GM18507 (cell line): ENCODE results near the gene CSNK1D.

ENCODE experiments used
- DNase-seq: peaks from one replicate; pipeline ENCODE4 v3.0.0; 2011; ENCODE audit warnings: low read depth; ENCODE audit not compliant: insufficient read length; ENCODE audit errors: extremely low spot score
- FAIRE-seq: peaks from 2 replicates; lab custom pipeline; 2011; peaks lifted over from hg19 to GRCh38; lab: Jason Lieb, UNC

The CSNK1D gene

DNA sequence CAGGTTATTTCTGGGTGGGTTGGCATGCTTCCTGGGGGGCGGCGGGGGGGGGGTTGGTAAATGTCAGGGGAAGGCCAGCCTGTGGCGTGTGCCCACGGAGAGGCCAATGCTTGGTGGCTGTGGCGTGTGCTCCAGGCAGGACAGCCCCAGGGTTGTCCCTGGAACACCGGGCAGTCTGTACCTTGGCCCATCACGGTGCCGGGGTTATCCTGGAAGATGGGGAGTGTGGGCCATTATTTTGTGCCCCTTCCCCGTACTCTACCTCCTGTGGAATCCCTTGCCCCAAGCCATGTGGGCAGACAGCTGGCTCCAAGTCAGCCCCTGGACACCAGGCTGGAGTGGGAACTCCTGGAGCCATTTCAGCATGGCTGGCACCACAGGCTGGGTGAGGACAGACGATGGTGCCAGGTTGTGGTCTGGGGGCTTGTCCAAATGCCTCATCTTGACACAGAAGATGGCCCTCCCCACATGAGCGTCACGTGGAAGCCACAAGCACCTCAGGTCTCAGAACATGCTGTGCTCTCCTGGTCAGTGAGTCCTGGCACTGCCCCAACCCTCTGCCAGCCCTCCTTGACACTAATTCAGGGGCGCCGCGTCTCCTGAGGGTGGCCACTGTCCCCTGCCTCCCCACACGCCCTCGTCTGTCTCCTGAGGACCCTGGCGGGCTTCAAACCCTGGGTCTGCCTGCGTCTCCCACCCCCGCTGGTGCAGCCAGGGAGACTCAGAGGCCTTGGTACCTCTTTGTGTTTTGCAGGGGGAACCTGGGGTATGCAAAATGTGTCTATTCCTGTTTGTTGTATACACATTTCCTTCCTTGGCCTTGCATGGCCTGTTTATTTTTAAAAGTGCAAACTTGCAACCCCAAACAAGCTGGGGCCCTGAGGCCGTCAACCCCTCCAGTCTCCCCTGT, 40.4 kb downstream of the CSNK1D start:
- FAIRE-seq, result no peak
- no peak for DNase-seq

DNA sequence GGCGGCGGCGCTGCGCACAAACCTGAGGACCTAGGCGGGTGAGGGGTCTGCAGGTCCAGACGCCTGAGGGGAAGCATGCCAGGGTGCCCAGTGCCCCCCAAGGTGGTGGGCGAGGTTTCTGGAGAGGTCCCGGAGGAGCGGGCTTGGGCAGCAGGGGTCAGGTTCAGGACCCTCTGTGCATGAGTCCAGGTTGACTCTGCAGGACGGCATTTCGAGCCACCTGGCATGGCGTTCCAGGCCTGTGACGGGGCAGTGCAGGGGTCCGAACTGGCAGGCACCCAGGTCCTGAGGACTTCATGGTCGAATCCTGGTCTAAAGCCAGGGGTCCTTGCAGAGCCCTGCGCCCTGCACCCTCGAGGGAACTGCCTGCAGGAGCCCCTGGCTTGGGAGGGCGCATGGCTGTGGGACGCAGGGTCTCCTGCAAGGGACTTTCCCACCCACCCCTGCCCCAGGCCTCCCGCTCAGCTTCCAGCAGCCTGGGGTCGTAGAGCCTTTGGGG, 41.1 kb downstream of the CSNK1D start:
- DNase-seq (no peak), FAIRE-seq (no peak)

DNA sequence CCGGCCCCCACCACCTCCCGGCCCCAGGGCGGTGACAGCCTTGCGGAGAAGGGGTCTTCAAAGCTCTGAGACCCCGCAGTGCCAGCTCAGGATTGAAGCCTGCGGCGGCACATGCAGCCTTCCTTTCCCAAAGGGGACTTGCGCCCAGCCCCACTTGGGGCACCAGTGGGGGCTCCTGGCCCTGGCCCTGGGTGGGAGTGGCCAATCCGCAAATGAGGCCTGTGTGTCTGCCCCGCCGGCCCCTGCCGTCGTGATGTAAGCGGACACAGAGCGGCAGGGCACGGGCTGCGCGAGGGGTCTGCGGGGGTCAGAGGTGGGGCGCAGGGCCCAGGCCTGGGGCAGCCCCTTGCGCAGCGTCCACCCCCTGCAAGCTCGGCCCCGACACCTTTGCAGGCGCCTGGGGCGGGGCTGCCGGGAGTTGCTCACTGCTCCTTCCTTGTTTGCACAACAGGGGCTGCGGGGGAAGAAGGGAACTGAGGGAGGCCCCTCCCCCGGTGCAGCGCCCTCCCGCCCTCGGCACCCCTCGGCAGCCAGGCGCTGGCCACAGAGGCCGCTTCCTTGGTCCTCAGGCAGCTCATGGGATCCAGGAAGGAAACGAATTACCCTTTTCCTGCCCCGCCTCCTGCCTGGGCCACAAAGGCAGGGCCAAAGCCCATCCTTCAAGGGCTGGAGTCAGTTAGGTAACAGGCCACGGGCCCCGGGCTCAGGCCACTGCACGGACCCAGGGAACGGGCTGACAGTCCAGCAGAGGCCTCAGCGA, 41.8 kb downstream of the CSNK1D start:
- DNase-seq (no peak), FAIRE-seq (peak; percentile 53)

DNA sequence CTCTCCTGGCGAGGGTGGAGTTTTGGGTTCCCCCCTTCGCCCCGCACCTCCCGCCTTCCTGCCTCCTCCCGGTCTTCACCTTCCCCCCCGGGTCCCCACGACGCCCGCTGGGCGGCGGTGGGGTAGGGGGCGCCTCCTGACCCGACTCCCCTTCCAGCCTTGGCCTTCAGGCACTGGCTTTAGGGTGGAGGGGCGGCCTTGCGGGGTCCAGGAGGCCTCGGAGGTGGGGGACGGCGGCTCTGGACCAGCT, 42.3 kb downstream of the CSNK1D start:
- FAIRE-seq (peak; percentile 21), DNase-seq (no peak)

DNA sequence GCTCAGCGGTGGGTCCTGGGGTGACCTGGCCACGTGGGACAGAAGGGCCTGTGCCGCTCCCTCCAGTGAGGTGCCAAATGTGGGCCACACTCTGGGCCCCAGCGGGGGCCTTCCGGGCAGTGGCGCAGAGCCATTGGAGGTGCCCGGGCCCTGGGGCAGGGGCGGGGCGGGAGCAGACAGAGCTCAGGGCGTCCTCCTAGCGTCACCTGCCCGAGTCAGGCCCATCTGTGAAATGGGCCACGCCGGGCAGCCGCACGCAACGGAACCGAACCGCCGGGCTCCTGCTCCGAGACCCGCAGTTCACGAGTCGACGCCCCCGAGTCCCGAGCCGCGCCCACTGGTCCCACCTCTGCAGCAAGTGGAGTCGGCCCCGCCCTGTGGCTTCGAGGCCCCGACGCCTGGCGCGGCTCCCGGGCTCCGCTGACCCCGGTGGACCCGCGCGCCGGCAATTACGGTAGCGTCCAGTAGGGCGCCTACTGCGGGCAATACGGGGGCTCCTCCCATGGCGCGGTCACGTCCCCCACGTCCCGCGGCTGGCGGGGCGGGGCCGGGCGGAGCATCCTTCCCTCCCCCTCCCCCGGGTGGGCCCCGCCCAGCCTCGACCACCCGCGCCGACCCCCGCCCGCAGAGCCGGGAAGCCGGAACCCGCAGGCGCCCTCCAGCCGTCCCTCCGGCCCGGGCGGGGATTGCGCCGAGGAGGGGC, 42.7 kb downstream of the CSNK1D start:
- peak; percentile 70 for FAIRE-seq
- DNase-seq, result peak; percentile 69

DNA sequence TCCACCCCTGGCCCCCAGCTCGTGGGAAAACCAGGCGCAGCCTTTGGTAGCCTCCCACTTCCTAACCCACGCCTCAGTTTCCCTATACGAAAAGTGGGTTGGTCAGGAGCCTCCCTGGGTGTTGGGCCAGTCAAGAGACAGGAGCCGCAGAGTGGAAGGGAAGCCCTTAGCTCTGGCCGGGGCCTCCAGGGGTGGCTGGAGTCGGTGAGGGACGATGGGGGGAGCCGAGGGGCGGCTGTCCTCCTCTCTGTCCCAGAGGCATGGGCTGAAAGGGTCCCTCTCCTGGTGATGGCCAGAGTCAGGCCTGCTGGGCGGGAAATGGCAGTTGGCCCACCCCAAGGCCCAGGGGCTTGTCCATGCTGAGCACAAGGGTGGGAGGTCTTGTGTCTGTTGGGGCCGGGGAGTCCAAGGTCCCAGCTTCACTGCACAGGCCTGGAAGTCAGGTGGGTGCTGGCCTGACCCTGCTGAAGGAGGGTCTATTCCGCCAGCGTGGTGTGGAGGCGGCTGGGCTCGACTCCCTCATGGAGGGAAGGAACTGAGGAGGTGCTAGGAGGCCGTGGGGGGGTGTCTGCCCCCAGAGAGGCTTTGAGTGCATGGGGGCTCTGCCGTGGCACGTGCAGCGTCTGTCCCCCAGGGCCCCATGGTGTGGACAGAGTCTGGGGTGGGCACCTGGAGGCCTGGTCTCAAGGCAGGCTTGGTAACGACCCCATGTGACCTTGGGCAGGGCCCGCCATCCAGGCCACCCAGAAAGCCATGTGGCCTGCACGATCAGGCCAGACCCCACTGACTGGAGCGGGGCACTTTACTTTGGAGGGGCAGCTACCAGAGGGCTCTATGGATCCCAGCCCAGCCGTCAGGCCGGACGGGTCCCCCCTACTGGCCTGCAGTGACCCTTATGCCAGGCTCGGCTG, 43.5 kb downstream of the CSNK1D start:
- DNase-seq, result no peak
- FAIRE-seq, result no peak

DNA sequence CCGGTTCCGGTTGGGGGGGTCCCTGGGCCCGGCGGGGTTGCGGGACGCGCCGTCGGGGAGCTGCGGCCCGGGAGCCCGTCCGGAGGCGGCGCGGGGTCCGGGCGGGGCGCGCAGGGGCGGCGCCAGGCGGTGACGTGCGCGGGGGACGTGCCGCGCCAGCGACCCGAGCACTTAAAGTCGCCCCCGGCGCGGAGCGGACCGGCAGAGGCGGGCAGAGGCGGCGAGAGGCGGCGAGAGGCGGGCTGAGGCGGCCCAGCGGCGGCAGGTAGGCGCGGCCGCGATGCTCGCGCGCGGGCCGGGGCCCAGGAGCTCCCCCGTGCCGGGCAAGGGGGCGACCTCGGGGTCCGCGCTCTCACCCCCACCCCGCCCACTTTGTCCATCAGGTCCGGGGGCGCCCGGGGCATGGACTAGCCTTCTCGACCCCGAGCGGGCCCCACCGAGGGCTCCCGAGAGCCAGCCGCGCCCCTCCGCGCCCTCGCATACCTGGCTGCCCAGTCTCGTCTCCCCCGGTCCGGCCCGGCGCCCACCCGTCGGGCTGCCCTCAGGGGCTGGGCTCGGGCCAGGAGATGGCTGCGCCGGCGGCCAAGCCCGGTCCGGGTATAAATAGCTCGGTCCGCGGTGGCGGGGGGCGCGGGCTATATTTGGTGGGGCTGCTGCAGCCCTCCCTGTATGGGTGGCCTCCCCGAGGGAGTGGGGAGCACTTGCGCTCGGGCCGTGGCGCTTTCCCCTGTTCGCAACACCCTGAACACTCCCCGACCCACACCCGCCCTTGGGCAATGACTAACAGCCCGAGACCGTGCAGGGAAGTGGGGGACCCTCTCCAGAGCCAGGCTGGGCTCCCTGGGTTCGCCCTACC, 44.4 kb downstream of the CSNK1D start, which contains the start of gene SLC16A3:
Gene SLC16A3 (plus strand): TSS at position 201 of the 856 bp plus-strand sequence. CDS start 6,967 bp downstream, outside the sequence.
- peak; percentile 59 for FAIRE-seq
- peak; percentile 76 for DNase-seq

DNA sequence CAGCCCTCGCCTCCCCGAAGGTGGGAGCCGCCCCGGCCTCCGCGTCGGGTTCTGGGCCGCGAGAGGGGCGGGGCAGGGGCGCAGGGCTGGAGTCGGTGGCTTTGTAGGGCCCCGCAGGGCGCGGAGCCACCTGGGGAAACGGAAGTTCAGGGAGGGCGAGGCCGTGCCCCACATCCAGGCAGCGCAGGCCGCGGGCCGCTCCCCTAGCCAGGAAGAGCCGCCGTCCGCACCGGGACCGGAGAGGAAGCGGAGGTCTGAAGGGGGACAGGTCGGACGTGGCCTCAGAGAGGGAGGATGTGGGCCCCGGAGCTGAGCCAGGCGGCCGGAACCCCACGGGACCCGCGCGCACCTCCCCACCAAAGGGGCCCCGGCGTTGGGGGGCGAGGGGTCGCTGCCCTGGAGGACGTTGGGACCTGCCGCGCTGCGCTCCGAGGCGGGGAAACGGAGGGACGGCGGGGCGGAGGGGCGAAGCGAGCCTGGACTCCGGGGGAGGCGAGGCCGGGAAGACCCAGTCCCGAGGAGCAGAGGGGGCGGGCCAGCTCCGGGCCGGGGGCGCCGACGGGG, 45.1 kb downstream of the CSNK1D start:
- DNase-seq (no peak), FAIRE-seq (peak; percentile 89)

DNA sequence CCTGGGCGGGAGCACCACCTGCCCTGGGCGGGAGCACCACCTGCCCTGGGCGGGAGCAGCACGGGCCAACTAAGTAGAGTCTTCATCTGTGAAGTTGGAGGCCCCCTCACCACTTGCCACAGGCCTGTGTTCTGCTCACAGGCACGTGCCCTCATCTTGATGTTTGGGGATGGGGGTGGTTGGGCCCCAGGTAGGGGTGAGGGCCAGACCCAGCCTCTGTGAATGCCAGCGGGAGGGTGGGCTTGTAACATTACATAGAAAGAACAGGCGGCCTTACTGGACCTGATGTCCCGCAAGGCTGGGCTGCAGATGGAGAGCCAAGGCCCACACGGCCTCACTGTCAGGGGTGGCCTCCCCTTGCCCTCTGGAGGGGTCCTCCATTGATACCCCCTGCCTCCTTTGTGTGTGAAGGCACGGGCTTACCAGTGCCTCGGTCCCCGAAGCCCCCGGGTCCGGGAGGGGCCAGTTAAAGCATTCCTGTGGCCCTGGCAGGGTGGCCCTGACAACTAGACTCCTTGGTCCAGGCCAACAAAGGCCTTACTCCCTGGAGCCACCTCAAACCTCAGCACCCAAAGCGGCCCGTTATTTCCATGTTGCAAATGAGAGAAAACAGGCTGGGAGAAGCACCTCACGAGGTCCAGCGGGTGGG, 45.7 kb downstream of the CSNK1D start:
- FAIRE-seq (no peak), DNase-seq (no peak)

DNA sequence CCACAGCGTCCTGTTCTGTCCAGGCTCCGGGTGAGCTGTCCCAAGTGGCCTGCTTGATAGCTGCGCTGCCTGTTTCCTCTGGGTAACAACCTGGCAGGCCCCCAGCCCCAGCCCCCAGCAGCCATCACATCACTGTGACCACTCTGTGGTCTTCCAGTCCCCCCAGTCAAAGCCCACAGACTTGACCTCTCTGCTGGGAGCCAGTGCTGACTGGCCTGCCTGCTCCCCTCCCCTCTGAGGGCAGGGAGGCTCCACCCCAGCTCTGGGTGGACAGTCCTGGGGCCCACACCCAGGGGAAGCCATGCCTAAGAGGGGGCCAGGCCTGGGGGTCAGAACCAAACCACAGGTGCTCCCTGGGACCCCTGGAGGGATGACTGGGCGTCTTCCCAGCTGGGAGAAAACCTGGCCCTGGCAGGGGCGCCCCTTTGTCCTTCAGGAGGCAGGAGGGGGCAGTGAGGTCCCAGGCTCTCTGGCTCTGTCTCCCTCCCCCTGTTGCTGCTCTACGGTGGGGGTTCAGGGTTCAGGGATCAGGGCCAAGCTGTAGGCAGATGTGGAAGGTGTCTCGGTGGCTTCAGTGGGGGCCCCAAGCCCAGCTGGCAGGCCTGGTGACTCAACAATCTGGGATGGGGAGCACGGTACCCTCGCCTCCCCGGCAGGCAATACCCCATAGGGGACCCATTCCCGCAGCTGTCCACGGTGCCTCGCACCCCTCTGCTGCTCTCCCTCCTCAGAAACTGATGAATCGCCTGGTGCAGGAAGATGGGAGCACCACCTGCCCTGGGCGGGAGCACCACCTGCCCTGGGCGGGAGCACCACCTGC, 46.5 kb downstream of the CSNK1D start:
- FAIRE-seq, result no peak
- DNase-seq, result no peak

DNA sequence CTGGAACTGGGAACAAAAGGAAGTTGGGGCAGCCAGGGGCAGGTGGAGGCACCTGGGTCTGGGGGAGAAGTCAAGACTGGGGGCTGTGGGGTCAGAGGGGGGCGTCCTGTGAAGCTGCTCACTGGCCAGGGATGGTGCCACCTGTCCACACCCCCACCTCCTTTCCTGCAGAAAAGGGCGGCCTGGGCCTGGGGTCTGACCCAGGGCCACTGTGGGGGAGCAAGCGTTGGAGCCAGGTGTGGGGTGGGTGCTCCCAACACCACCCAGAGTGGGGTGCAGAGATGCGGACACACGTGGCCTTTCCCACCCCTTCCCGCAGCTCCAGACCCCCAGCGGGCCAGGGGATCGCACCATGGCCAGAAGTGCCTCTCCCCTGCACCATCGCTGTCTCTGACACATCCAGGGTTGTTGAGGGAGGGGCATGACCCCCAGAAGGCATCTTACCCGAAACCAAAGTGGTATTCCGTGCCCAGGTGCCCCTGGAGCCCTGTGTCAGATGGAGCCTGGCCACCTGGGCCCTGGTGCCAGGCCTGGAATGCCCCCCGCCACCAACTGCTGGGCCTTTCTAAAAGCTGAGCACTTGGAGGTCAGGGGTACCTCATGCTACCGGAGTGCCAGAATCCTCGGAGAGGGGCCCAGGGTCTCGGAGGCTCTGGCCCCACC, 47.2 kb downstream of the CSNK1D start:
- no peak for FAIRE-seq

DNA sequence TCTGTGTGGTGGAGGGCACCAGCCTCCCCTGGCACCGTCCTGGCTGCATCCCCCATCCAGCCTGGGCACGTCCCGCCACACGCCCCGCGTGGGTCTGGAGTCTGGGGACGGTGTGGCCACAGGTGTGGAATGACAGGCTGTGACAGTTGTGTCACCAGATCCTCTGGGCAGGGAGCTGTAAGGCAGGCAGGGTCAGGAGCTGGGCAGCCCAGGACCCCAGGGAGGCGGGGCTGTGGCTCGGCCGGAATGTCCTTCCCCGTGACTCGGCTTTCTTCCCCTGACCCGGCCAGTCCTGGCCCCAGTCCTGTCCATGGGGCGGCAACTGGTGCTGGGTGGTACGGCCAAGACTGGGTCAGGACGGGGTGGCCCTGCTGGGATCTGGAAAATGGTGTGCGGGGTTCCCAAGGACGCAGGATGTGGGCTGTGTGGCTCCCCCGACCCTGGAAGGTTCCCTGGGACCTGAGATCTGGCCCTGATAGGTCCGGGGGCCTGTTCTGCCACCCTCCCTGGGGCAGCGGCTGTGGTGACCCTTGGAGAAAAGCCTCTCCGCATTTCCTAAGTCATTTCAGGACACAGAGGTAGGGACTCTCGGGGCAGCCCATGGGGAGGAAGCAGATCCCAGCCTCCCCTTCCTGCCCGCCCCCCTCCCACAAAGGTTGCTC, 48.0 kb downstream of the CSNK1D start:
- no peak for DNase-seq
- no peak for FAIRE-seq

More for the DNA sequence above, 47.2 kb downstream of the CSNK1D start:
- DNase-seq, result no peak

DNA sequence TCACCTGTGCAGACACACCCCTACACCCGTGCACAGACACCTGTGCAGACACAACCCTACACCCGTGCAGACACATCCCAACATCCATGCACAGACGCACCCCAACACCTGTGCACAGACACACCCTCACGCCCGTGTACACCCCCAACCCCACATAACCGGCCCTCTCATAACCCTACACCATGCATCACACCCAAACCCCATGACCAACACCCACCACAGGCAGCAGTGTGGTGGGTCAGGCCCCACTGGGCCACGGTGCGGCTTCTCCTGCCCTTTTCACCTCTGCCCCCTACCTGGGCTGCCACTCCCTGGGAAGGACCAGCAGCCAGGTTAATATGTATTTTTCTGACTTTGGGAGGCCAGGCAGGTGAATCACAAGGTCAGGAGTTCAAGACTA, 48.8 kb downstream of the CSNK1D start:
- FAIRE-seq (no peak), DNase-seq (no peak)

DNA sequence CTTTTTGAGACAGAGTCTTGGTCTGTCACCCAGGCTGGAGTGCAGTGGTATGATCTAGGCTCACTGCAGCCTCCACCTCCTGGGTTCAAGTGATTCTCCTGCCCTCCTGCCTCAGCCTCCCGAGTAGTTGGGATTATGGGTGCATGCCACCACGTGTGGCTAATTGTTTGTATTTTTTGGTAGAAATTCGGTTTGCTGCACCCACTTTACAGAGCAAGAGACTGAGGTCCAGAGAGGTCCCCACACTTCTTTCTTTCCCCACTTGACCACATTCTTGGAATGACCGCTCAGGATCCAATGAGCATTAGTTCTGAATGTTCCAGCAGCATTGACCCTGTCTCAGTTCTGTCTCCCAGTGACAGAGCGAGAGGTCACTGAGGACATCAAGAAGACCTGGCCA, 50.0 kb downstream of the CSNK1D start:
- DNase-seq, result no peak
- FAIRE-seq, result no peak

DNA sequence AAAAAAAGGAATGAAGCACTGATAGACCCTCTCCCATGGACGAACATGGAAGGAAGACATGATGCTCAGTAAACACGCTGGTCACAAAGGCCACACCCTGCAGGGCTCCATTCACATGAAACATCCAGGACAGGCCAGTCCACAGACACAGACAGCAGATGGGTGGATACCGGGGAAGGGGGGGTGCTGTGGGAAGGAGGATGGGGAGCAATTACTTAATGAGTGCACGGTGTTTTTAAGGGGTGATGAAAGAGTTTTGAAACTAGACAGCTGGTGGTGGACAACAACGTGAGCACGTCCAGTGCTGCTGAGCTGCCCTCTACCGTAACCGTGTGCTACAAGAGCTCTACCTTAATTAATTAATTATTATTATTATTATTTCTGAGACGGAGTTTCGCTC, 50.7 kb downstream of the CSNK1D start:
- FAIRE-seq, result no peak
- DNase-seq, result no peak
